Stomach smooth muscle (tissue), 2 donors: ENCODE data around the gene B3GALT6.
"Not testable (repeated sequence)": the region's sequence is repeated elsewhere in the genome, so short reads cannot be mapped to it uniquely, and the experiment has no call there.

Experiments used
- H3K27ac ChIP-seq: one replicate; pipeline ENCODE4 v1.7.0; 2013; ENCODE audit warnings: mild to moderate bottlenecking, low read length, inconsistent platforms
- H3K27me3 ChIP-seq, 2 donors: one replicate each; pipeline ENCODE4 v1.7.0; 2013; ENCODE audit warnings: low read length in 2 of 2; ENCODE audit not compliant: insufficient read depth in 2 of 2, control insufficient read depth in 1 of 2
- H3K36me3 ChIP-seq, 2 donors: one replicate each; pipeline ENCODE4 v1.7.0; 2013; ENCODE audit warnings: low read length in 2 of 2; ENCODE audit not compliant: control insufficient read depth in 2 of 2, insufficient read depth in 2 of 2
- H3K4me1 ChIP-seq: one replicate; pipeline ENCODE4 v1.7.0; 2013; ENCODE audit warnings: low read length; ENCODE audit not compliant: control insufficient read depth, insufficient read depth
- H3K4me3 ChIP-seq, 2 donors: one replicate each; pipeline ENCODE4 v1.7.0; 2013; ENCODE audit warnings: low read length in 2 of 2
- H3K9ac ChIP-seq, 2 donors: one replicate each; pipeline ENCODE4 v1.7.0; 2013; ENCODE audit warnings: low read length in 2 of 2, mild to moderate bottlenecking in 1 of 2
- H3K9me3 ChIP-seq, 2 donors: one replicate each; pipeline ENCODE4 v1.7.0; 2013; ENCODE audit warnings: low read length in 2 of 2; ENCODE audit not compliant: control insufficient read depth in 2 of 2
- donor health status: healthy.
- donor health status: Pancreatic carcinoma.

Gene B3GALT6

DNA sequence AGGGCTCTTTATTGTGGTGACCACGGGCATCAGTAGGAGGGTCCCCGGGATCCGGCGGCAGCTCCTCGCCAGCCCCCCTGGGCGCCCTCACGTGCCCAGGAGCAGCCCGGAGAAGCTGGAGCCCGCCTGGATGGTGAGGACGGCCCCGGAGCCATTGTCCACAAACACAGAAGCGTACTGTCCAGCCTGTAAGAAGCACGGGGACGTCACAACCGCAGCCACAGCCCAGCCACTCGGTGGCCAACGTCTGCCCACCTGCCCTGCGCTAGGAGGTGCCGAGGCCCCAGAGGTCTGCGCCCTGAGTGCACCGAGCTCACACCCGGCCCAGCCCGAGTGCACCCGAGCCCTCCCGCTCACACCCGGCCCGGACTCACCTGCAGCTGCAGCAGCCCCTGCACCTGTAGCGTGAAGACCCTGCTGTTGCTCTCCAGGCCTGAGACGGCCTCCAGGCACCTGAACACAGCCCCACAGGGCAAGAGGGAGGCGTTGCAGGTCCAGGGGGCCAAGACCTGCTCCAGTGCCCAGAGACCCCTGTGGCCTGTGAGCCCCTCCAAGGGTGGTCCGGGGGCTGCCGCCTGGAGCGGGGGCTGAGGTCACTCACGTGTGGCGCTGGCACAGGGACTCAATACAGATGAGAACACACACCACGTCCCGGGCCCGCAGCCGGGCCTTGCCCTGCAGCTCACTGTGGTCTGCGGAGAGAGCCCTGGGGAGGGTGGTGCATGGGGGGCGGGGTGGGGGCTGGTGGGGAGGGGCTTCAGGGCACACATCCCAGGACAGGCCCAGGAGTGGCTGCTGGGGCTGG, 10.6 kb downstream of the B3GALT6 start:
- no peak overlapping the region for H3K27ac ChIP-seq
- H3K4me3 ChIP-seq = no peak overlapping the region
- no peaks in the 10 kb centered on the region for H3K36me3 ChIP-seq
- no peaks in the 10 kb centered on the region for H3K9me3 ChIP-seq
- H3K9ac ChIP-seq = no peak overlapping the region
- peaks cover 5% of the 10 kb centered on the region for H3K4me1 ChIP-seq
- H3K27me3 ChIP-seq = peaks cover 18 to 44% of the 10 kb centered on the region in 2 donors

DNA sequence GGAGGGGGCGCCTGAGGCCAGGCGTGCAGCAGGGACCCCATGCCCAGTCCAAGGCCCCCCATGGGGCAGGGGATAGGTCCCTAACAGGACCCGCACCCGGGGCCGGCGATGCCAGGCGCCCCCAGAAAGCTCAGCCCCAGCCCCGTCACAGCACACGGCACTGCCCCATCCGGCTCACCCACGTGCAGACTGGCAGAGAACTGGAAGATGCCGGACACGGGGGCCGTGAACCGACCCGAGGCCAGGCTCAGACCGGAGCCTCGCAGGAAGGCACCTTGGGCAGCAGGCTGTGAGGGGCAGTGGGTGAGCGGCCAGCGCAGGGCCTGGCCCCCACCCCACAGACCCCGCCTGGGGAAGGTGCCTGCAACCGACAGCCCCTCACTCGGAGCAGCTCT, 11.2 kb downstream of the B3GALT6 start:
- H3K9ac ChIP-seq = no peak overlapping the region
- H3K4me3 ChIP-seq = no peak overlapping the region
- H3K36me3 ChIP-seq = no peaks in the 10 kb centered on the region
- peaks cover 15 to 41% of the 10 kb centered on the region in 2 donors for H3K27me3 ChIP-seq
- peaks cover 5% of the 10 kb centered on the region for H3K4me1 ChIP-seq
- H3K27ac ChIP-seq = no peak overlapping the region
- no peaks in the 10 kb centered on the region for H3K9me3 ChIP-seq

DNA sequence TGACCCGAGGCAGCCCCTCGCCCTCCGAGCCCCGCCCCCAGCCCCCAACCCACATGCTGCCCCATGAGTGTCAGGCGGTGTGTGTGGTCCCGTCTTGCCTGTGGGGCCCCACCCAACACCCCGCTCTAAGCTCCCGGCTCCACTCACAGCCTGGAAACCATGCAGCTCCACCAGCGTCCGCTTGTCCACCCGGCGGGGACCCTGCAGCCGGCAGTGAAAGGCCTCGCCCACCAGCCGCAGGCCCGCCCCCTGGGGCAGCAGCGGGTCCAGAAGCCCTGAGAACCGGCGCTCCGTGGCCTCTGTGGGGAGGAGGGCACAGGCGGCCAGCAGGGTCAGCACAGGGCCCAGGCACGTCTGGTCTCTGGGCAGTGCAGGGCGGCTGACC, 11.8 kb downstream of the B3GALT6 start:
- peaks cover 12 to 36% of the 10 kb centered on the region in 2 donors for H3K27me3 ChIP-seq

DNA sequence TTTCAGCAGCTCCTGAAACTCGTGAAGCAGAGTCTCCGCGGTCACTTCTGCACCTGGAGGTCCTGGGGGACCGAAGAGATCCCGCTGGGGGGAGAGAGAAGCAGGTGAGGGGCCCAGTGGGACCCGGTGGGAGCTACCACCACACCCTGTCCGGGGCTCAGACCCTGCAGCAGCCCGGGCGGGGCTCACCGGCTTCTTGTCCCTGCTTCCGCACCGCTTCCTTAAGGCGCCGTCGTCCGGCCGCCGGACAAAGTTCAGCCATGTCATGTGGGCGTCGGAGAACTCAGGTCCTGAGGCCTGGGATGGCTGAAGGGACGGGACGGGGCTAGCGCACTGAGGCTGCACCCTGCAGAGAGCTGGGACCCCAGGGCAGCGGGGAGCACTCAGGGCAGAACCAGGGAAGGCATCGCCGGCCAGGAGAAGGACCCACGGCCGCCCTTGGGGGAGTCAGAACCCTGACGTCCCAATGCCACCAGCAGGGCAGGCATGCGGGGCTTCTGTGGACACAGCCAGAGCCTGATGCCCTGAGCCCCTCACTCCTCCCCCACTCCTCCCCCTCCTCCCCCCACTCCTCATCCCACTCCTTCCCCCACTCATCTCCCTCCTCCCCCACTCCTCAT, 12.3 kb downstream of the B3GALT6 start:
- H3K36me3 ChIP-seq = no peaks in the 10 kb centered on the region
- peaks cover 5% of the 10 kb centered on the region for H3K4me1 ChIP-seq
- H3K27me3 ChIP-seq = peaks cover 12 to 33% of the 10 kb centered on the region in 2 donors
- no peak overlapping the region for H3K27ac ChIP-seq
- H3K4me3 ChIP-seq = no peak overlapping the region
- no peak overlapping the region for H3K9ac ChIP-seq
- H3K9me3 ChIP-seq = no peaks in the 10 kb centered on the region

More for the DNA sequence above, 11.8 kb downstream of the B3GALT6 start:
- no peak overlapping the region for H3K4me3 ChIP-seq
- H3K9me3 ChIP-seq = no peaks in the 10 kb centered on the region
- no peak overlapping the region for H3K27ac ChIP-seq
- peaks cover 5% of the 10 kb centered on the region for H3K4me1 ChIP-seq
- H3K9ac ChIP-seq = no peak overlapping the region
- H3K36me3 ChIP-seq = no peaks in the 10 kb centered on the region

DNA sequence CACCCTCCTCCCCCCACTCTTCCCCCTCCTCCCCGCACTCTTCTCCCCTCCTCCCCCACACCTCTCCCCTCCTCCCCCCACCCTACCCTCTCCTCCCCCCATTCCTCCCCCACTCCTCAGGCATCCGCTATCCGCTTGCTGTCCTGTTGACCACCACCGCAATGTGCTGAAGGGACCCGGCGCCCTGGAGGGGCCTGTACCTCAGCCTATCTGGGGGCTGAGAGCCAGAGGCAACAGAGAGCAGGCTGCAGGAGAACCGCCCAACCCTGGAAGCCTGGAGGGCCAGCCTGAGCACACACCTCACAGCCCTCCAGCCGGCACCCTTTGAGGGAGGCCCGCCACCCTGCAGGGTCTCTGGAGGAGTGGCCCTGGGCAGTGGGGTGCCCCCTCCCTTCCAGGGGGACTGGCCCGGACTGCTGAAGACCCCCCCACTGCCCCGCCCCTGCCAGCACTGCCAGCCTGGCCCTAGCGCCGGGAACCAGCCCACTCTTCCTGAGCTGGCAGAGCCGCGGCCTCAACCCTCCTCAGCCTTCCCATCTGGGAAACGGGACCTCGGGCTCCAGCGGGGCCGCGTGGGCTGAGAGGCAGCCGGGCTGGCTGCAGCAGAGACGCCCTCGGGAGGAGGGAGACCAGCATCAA, 13.3 kb downstream of the B3GALT6 start:
- Histone ChIP-seq H3K36me3 (no peaks in the 10 kb centered on the region), H3K4me1 (peaks cover 5% of the 10 kb centered on the region), H3K4me3 (no peak overlapping the region), H3K9me3 (no peaks in the 10 kb centered on the region), H3K27ac (no peak overlapping the region), H3K9ac (no peak overlapping the region), H3K27me3 (peaks cover 8 to 23% of the 10 kb centered on the region in 2 donors)

DNA sequence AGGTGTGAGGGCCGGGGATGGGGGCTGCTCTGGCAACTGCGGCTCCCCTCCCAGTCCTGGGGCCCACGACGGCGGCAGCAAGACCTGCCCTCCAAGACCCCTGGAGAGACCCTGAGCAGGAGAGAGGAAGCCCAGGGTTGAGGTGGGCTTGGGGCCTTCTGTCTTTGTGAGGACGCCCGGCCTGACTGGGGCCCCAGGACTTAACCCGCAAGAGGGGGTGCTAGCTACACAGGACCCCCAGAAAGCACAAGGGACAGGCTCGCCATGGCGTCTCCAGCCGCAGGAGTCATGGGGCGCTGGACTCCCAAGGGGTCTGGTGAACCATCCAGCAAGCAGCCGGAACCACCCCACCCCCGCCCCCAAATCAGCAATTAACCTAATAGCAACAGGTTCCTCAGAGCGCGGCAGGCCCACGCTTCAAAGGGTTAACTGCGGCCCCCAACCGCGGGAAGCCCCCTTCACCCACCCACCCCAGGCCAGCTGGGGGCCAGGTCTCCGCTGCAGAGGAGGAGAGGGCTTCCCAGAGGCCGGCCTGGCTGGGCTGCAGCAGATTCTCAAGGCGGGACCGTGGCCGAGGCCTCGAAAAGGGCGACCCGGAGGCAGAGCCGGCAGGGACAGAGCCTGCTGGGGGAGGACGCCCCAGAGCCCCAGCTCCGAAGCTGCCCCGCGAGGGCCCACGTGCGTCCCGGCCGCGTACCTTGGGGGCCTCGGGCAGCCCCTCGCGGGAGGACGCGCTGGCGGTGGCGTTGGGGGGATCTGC, 14.0 kb downstream of the B3GALT6 start:
- Histone ChIP-seq H3K9me3 (no peaks in the 10 kb centered on the region), H3K4me1 (peaks cover 5% of the 10 kb centered on the region), H3K4me3 (no peak overlapping the region), H3K36me3 (no peaks in the 10 kb centered on the region), H3K27me3 (peaks cover 6 to 22% of the 10 kb centered on the region in 2 donors), H3K27ac (no peak overlapping the region), H3K9ac (no peak overlapping the region)

DNA sequence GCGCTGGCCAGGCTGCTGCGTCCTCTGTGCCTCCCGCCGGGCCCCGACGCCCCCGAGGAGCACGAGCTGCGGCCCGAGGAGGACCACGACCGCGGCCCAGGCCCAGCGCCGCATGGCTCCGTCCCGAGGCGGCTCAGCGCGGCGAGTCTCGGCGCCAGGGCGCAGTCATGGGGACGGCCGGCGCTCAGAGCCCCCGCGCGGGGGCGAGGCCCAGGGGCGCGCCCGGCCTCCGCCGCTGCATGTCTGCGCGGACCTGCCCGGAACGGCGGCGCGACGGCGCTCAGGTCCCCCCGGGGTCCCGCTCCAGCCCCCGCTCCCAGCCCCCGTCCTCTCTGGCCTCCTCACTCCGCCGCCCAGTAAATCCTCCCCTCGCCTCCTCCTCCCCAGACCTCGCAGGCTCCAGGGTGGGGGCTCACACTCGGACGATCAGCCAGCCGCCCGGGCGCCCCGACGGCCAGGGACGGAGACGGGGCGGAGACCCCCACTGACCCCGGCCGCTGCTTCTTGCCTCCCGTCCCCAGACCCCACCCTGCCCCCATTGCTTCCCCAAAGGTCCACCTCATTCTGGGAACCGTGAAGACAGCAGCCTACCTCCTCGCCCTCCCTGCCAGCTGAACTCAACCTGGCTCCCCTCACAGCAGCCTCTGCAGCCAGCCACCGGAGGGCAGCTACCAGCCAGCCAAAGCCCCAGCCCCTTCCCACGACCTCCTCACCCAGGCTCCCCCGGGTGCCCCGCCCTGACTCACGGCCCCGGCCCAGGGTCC, 14.7 kb downstream of the B3GALT6 start, which contains the start of gene C1QTNF12:
Gene C1QTNF12, minus strand, starts transcription at position 146 of the 764 bp plus-strand sequence. Its CDS starts 32 bp downstream, at position 114.
- H3K4me1 ChIP-seq = peaks cover 5% of the 10 kb centered on the region
- H3K36me3 ChIP-seq = no peaks in the 10 kb centered on the region
- H3K27ac ChIP-seq = no peak within 1 kb of the TSS
- peaks cover 5 to 22% of the 10 kb centered on the region in 2 donors for H3K27me3 ChIP-seq
- H3K9ac ChIP-seq = no peak within 1 kb of the TSS
- no peaks in the 10 kb centered on the region for H3K9me3 ChIP-seq
- no peak within 1 kb of the TSS for H3K4me3 ChIP-seq

DNA sequence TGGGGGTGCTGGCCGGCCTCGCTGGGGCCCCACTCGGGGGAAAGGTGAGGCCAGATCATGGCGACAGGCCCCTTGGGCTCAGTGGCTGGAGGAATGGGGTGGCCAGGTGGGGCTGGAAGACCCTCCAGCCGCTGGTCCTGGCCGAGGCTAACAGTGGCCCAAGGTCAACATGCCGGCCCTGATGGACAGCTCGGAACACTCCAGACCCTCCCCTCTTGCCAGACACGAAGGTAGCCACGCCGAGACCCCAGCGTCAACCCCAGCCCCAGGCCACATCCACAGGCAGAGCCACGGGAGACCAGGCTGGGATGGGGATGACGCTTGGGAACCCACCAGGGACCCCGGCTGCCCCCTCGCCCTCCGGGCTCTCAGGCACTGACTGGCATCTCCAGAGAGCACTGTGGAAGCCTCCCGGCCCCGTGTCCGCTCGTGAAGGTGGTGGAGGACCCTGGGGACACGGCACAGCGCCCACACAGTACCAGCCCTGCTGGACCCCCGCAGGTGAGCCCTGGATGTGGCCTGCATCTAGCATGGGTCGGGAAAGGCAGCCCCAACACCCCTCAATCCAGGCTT, 15.4 kb downstream of the B3GALT6 start:
- Histone ChIP-seq H3K36me3 (no peaks in the 10 kb centered on the region), H3K9ac (no peak overlapping the region), H3K4me1 (peaks cover 5% of the 10 kb centered on the region), H3K9me3 (no peaks in the 10 kb centered on the region), H3K4me3 (no peak overlapping the region), H3K27me3 (peaks cover 5 to 22% of the 10 kb centered on the region in 2 donors), H3K27ac (no peak overlapping the region)

DNA sequence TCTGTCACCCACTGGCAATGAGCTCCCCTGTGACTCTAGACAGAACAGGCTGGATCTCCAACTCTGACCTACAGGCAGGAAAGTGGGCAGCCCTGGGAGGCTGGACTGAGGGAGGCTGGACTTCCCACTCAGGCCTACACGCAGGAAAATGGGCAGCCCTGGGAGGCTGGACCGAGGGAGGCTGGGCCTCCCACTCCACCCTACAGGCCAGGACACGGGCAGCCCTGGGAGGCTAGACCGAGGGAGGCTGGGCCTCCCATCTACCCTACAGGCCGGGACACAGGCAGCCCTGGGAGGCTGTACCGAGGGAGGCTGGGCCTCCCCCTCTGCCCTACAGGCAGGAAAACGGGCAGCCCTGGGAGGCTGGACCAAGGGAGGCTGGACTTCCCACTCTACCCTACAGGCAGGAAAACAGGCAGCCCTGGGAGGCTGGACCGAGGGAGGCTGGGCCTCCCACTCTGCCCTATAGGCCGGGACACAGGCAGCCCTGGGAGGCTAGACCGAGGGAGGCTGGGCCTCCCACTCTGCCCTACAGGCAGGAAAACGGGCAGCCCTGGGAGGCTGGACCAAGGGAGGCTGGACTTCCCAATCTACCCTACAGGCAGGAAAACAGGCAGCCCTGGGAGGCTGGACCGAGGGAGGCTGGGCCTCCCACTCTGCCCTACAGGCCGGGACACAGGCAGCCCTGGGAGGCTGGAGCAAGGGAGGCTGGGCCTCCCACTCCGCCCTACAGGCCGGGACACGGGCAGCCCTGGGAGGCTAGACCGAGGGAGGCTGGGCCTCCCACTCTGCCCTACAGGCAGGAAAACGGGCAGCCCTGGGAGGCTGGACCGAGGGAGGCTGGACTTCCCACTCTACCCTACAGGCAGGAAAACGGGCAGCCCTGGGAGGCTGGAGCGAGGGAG, 16.2 kb downstream of the B3GALT6 start:
- H3K27ac ChIP-seq, H3K9ac ChIP-seq, H3K4me1 ChIP-seq, H3K9me3 ChIP-seq, H3K4me3 ChIP-seq, H3K36me3 ChIP-seq: not testable (repeated sequence)
- H3K27me3 ChIP-seq = peaks cover 5 to 22% of the 10 kb centered on the region in 2 donors
